ENCODE measurements around the gene TMEM44.

DNA sequence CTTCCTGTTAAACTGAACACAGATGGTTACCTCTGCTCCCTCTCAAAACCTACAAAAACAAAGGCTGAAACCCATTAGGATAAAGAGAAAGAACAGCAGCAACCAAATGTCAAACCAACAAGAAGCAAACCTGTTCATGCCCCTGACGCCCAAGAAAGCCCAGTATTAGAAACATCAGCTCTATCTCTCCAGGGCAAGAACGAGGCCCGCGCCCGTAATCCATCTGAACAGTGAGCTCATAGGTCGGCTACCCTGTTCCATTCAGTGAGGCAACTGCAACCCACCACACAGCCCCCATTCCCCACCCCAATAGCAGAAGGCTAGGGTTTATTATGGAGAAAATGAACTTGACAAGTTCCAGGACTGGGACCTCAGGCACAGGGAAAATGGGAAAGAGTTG is 28.7 kb upstream of the TMEM44 start:
- TF ChIP-seq, protein P1, sequence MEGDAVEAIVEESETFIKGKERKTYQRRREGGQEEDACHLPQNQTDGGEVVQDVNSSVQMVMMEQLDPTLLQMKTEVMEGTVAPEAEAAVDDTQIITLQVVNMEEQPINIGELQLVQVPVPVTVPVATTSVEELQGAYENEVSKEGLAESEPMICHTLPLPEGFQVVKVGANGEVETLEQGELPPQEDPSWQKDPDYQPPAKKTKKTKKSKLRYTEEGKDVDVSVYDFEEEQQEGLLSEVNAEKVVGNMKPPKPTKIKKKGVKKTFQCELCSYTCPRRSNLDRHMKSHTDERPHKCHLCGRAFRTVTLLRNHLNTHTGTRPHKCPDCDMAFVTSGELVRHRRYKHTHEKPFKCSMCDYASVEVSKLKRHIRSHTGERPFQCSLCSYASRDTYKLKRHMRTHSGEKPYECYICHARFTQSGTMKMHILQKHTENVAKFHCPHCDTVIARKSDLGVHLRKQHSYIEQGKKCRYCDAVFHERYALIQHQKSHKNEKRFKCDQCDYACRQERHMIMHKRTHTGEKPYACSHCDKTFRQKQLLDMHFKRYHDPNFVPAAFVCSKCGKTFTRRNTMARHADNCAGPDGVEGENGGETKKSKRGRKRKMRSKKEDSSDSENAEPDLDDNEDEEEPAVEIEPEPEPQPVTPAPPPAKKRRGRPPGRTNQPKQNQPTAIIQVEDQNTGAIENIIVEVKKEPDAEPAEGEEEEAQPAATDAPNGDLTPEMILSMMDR (IDR thresholded peaks at IDR 0.05 in 4 of 5, conservative IDR thresholded peaks at IDR 0.05 in 1 of 5) = no peak
- TF ChIP-seq POLR2A (IDR thresholded peaks at IDR 0.05) = no peak
